Measurements from ENCODE around the gene HOXA9. TPM values are rescaled to one million over a fixed set of nuclear protein-coding genes. Genes with fewer than 3 reads are reported as not detected.
A peak's percentile ranks its signal among the peaks of the same experiment; 100 is the strongest.

HOXA9 gene
- not detected in 2 replicates for total RNA-seq

GRCh38 chr7:27165089-27165995, at the start of gene HOXA9:
HOXA9 (minus strand) TSS chr7:27165537; CDS start chr7:27165457, 80 bp downstream.
- intact Hi-C loops (cut with micrococcal nuclease): loop anchor here (1.0 to 2.0 kb wide), 2 partner anchors 9 to 15 kb away; partner anchors contain the start of gene HOXA7
- no peak within 1 kb of the TSS for H3K4me3 Mint-ChIP-seq (ENCODE audit: low read depth)

DNA sequence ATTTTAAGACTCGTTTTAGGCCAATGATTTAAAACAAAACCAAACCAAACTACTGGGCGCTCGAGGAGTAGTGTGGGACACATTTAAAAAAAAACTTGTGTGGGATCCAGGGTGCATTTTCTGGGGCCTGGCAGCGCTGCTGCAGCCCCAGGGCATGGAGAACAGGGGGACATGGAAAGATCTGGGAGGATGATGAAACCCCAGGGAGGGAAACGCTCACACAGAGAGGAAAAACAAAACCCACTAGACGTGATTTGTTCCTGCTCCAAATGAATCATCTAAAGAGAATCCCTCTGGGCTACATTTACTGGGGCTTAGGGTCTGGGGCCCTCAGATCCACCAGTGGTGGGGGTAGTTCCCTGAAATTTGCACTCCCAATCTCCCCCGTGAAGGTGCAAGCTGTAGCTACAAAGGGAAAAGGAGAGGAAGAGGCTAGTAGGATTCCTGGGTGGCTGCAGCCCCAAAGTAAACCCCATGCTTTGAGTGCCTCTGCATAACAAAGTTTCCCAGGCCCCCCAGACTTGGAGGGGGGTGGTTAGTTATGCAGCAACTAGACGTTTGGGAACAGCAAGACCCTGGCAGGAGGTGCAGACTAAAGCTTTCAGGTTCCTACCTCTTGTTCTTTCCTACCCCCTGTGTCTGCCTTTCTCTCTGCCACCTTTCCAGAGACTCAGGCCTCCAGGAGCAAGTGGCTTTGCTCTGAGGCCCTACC, 49.1 kb upstream of the HOXA9 start:
- Mint-ChIP-seq H3K27ac (no peak overlapping the region), H3K4me3 (ENCODE audit: low read depth) (no peak overlapping the region), H3K4me1 (ENCODE audit: low read depth) (no peaks in the 10 kb centered on the region), H3K27me3 (ENCODE audit: low read depth) (peaks cover 77% of the 10 kb centered on the region), H3K36me3 (ENCODE audit: low read depth) (no peaks in the 10 kb centered on the region), H3K9me3 (no peaks in the 10 kb centered on the region)
- intact Hi-C loops (cut with micrococcal nuclease): loop anchor here (5.0 kb wide), 3 partner anchors 363 to 808 kb away; no protein-coding TSS in a partner anchor
- DNase-seq (ENCODE audit: low spot score): no peak

More at GRCh38 chr7:27165089-27165995, at the start of gene HOXA9:
- peak within 1 kb of the TSS; percentile 65 for H3K27ac Mint-ChIP-seq
- no peaks in the 10 kb centered on the region for H3K9me3 Mint-ChIP-seq
- H3K4me1 Mint-ChIP-seq (ENCODE audit: low read depth): peaks cover 5% of the 10 kb centered on the region
- no peak for DNase-seq (ENCODE audit: low spot score)
- no peaks in the 10 kb centered on the region for H3K36me3 Mint-ChIP-seq (ENCODE audit: low read depth)
- peaks cover 74% of the 10 kb centered on the region for H3K27me3 Mint-ChIP-seq (ENCODE audit: low read depth)

GRCh38 chr7:27213433-27214238, 48.3 kb upstream of the HOXA9 start:
- H3K4me3 Mint-ChIP-seq (ENCODE audit: low read depth): no peak overlapping the region
- no peaks in the 10 kb centered on the region for H3K36me3 Mint-ChIP-seq (ENCODE audit: low read depth)
- no peak overlapping the region for H3K27ac Mint-ChIP-seq
- peaks cover 77% of the 10 kb centered on the region for H3K27me3 Mint-ChIP-seq (ENCODE audit: low read depth)
- no peaks in the 10 kb centered on the region for H3K4me1 Mint-ChIP-seq (ENCODE audit: low read depth)
- intact Hi-C loops (cut with micrococcal nuclease): loop anchor here (5.0 kb wide), 3 partner anchors 364 to 809 kb away; no protein-coding TSS in a partner anchor
- DNase-seq (ENCODE audit: low spot score): no peak
- no peaks in the 10 kb centered on the region for H3K9me3 Mint-ChIP-seq

DNA sequence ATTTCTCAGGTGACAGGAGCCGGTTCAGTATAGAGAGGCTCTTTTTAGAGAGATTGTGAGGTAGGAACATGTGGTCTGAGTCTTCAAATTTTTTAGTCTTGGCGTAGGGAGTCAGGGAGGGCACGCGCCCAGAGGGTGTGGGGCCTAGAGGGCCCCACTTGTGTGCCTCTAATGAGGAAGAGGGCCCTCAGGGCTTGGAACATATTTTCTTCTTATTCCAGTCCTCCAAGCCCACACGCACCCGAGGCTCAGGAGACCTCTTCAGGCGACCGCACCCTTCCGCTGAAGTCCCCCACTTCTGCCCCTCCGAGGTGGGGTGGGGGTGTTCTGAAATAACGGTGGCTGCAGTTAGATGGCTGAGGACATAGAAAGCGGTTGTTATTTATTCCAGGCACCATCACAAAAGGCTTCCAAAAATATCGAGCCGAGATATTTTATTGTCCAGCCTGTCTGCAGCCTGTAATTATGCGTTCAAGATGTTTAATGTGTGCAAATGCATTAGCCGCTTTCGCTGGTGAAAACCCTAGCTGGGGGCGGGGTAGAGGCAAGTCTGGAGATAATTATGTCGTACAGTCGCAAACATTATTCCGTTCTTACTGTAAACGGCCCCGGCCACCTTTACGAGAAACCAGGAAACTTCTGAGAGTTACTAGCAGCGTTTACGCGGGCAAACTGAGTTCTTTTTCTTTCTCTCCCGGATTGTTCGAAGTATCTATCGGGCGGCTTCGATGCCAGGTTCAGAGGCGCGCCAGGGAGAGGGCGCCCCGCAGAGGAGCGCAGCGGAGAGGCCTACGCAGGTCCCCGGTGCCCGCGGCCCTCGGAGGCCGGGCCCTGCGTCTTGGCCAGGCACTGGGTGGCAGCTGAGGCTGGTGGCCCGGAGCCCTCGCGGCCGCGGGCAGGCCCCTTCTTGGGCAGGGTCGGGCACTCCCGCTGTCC, 47.4 kb upstream of the HOXA9 start:
- H3K27me3 Mint-ChIP-seq (ENCODE audit: low read depth): peaks cover 81% of the 10 kb centered on the region
- intact Hi-C loops (cut with micrococcal nuclease): loop anchor here (5.0 kb wide), 3 partner anchors 365 to 810 kb away; no protein-coding TSS in a partner anchor
- H3K9me3 Mint-ChIP-seq: no peaks in the 10 kb centered on the region
- DNase-seq (ENCODE audit: low spot score): no peak
- H3K4me3 Mint-ChIP-seq (ENCODE audit: low read depth): no peak overlapping the region
- H3K36me3 Mint-ChIP-seq (ENCODE audit: low read depth): no peaks in the 10 kb centered on the region
- no peak overlapping the region for H3K27ac Mint-ChIP-seq
- no peaks in the 10 kb centered on the region for H3K4me1 Mint-ChIP-seq (ENCODE audit: low read depth)

GRCh38 chr7:27211764-27212204, 46.4 kb upstream of the HOXA9 start:
- H3K4me3 Mint-ChIP-seq (ENCODE audit: low read depth): no peak overlapping the region
- DNase-seq (ENCODE audit: low spot score): no peak
- H3K36me3 Mint-ChIP-seq (ENCODE audit: low read depth): no peaks in the 10 kb centered on the region
- H3K27me3 Mint-ChIP-seq (ENCODE audit: low read depth): peaks cover 83% of the 10 kb centered on the region
- H3K27ac Mint-ChIP-seq: no peak overlapping the region
- H3K9me3 Mint-ChIP-seq: no peaks in the 10 kb centered on the region
- intact Hi-C loops (cut with micrococcal nuclease): loop anchor here (5.0 kb wide), 3 partner anchors 366 to 811 kb away; no protein-coding TSS in a partner anchor
- H3K4me1 Mint-ChIP-seq (ENCODE audit: low read depth): no peaks in the 10 kb centered on the region

- no peaks in the 10 kb centered on the region for H3K9me3 Mint-ChIP-seq
- H3K4me1 Mint-ChIP-seq (ENCODE audit: low read depth): no peaks in the 10 kb centered on the region
- H3K27me3 Mint-ChIP-seq (ENCODE audit: low read depth): peaks cover 84% of the 10 kb centered on the region
- H3K27ac Mint-ChIP-seq: no peak overlapping the region
- no peaks in the 10 kb centered on the region for H3K36me3 Mint-ChIP-seq (ENCODE audit: low read depth)
- no peak overlapping the region for H3K4me3 Mint-ChIP-seq (ENCODE audit: low read depth)
- intact Hi-C loops (cut with micrococcal nuclease): loop anchor here (5.0 kb wide), 3 partner anchors 366 to 811 kb away; no protein-coding TSS in a partner anchor
- DNase-seq (ENCODE audit: low spot score): no peak
Measured at GRCh38 chr7:27211084-27211446, 45.7 kb upstream of the HOXA9 start.

DNA sequence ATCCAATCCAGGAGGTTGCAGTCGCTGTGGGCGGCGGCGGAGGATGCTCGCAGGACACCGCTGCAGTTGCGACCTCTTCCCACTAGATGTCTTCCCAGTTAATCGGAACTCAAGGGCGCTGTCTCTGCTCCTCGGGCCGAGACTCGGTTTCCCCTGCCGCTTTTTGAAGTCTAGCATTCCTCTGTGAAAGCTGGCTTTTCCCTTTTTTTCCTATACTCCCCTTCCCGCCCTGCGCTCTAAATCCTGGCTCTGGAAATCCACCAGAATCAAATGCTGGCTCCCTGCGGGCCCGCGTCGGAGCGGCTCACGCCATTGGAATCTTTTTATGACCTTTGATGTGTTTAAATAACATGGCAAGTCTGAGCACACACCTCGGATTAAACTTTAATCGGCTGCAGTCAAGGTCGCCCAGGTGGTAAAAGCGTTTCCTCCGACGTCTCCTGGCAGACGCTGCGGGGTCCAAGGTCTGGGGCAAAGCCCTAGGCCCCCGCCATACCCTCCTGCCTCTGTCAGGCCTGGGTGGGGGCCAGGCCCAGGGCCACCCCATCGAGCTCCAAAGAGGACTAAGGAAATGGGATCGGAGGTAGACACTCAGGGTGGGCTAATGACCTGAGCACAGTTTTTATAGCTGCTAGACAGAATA, 45.2 kb upstream of the HOXA9 start:
- Mint-ChIP-seq H3K4me3 (ENCODE audit: low read depth) (peak overlapping the region; percentile 10), H3K27me3 (ENCODE audit: low read depth) (peaks cover 83% of the 10 kb centered on the region), H3K36me3 (ENCODE audit: low read depth) (no peaks in the 10 kb centered on the region), H3K4me1 (ENCODE audit: low read depth) (no peaks in the 10 kb centered on the region), H3K27ac (no peak overlapping the region), H3K9me3 (no peaks in the 10 kb centered on the region)
- DNase-seq (ENCODE audit: low spot score): no peak
- intact Hi-C loops (cut with micrococcal nuclease): loop anchor here (5.0 kb wide), 3 partner anchors 367 to 812 kb away; no protein-coding TSS in a partner anchor

DNA sequence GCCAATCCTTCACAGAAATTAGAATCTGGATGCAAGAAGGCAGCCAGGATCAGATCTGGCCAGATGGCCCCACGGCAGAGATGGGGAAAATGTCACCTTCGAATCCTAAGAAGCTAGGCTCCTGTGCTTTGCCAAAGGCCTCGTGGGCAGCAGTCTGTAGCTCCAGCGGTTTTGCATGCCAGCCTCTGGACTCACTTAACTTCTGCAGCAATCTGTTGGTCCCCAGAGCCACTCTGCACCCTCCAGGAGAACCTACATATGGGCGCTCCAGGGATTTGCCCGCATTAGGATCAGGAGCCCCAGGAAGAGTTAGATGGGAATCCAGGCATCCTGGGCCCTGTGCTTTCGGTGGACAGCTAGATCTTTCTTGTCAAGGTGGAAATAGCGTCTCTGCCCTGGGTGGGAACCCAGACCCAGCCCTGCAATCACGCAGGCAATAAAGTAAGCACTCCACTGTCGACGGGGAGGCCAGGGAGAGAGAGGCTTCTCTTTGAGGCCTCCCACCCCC, 44.6 kb upstream of the HOXA9 start:
- H3K27ac Mint-ChIP-seq: no peak overlapping the region
- no peaks in the 10 kb centered on the region for H3K4me1 Mint-ChIP-seq (ENCODE audit: low read depth)
- DNase-seq (ENCODE audit: low spot score): no peak
- intact Hi-C loops (cut with micrococcal nuclease): loop anchor here (5.0 kb wide), 3 partner anchors 367 to 812 kb away; no protein-coding TSS in a partner anchor
- H3K36me3 Mint-ChIP-seq (ENCODE audit: low read depth): no peaks in the 10 kb centered on the region
- no peaks in the 10 kb centered on the region for H3K9me3 Mint-ChIP-seq
- peaks cover 82% of the 10 kb centered on the region for H3K27me3 Mint-ChIP-seq (ENCODE audit: low read depth)
- no peak overlapping the region for H3K4me3 Mint-ChIP-seq (ENCODE audit: low read depth)

GRCh38 chr7:27208998-27209397, 43.7 kb upstream of the HOXA9 start:
- Mint-ChIP-seq H3K36me3 (ENCODE audit: low read depth) (no peaks in the 10 kb centered on the region), H3K9me3 (no peaks in the 10 kb centered on the region), H3K4me1 (ENCODE audit: low read depth) (no peaks in the 10 kb centered on the region), H3K4me3 (ENCODE audit: low read depth) (no peak overlapping the region), H3K27ac (no peak overlapping the region), H3K27me3 (ENCODE audit: low read depth) (peaks cover 82% of the 10 kb centered on the region)
- intact Hi-C loops (cut with micrococcal nuclease): no loop called here
- DNase-seq (ENCODE audit: low spot score): no peak

DNA sequence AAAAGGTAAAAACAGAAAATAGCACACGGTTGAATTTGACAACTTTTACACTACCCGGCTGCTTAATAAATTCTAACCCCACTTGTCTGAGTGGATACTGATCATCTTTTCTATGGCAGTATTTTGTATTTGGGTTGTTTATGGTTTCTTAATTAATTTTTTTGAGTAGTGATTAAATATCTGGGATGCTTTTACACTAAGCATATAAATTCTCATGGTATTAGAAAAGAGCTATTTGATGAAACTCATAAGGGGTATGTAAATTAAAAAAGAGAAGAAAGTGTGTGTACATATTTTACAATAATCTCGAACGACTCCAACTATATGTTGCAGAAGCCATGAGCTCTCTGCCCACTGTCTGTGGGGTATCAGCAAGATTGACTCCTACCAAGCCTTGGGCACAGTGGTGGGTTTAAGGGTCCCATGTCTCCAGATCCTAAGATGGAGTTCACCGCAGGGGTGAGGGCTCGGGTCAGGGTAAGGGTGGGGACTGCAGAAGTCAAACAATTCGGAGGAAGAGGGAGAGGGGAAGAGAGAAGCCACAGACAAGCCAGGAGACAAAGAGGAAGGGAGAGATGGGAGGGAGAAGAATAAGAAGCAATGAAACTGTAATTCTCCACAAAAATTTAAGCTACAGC, 42.1 kb upstream of the HOXA9 start:
- Mint-ChIP-seq H3K4me3 (ENCODE audit: low read depth) (no peak overlapping the region), H3K36me3 (ENCODE audit: low read depth) (no peaks in the 10 kb centered on the region), H3K4me1 (ENCODE audit: low read depth) (no peaks in the 10 kb centered on the region), H3K27me3 (ENCODE audit: low read depth) (peaks cover 88% of the 10 kb centered on the region), H3K9me3 (no peaks in the 10 kb centered on the region), H3K27ac (no peak overlapping the region)
- intact Hi-C loops (cut with micrococcal nuclease): no loop called here
- DNase-seq (ENCODE audit: low spot score): no peak

All from activated T-helper 2 cell treated with anti-CD3 and anti-CD28 coated beads, Interferon-gamma antibody, Interleukin-2, Interleukin-4, amounts not matched to agents 10 μg/mL and 5 μg/mL and 100 μg/mL, durations not matched to agents 14 hours and 24 hours and 36 hours (primary cell).